ENCODE results near the gene GJA8. TPM values are rescaled to one million over a fixed set of nuclear protein-coding genes. Genes with fewer than 3 reads are reported as not detected.
"Not testable (repeated sequence)": the region's sequence is repeated elsewhere in the genome, so short reads cannot be mapped to it uniquely, and the experiment has no call there.

The GJA8 gene
- total RNA-seq, 2 donors from 2014 or later: not detected

- intact Hi-C loops (cut with DNase I): no loop called here
- no peak for DNase-seq (ENCODE audit: low spot score)
Measured at GRCh38 chr1:147919896-147920295, 17.3 kb downstream of the GJA8 start.

- intact Hi-C loops (cut with DNase I): no loop called here
- DNase-seq (ENCODE audit: low spot score): no peak
Measured at GRCh38 chr1:147924813-147925212, 22.2 kb downstream of the GJA8 start.

GRCh38 chr1:147927215-147927614 lies 24.6 kb downstream of the GJA8 start:
- intact Hi-C loops (cut with DNase I); DNase-seq (ENCODE audit: low spot score): not testable (repeated sequence)

- DNase-seq (ENCODE audit: low spot score); intact Hi-C loops (cut with DNase I): not testable (repeated sequence)
Measured at GRCh38 chr1:147927689-147928088, 25.1 kb downstream of the GJA8 start.

GRCh38 chr1:147928236-147929132 lies 25.9 kb downstream of the GJA8 start, which contains the start of gene GPR89B:
GPR89B (plus strand) TSS chr1:147928420; CDS start chr1:147928537, 117 bp downstream.
- DNase-seq (ENCODE audit: low spot score): peak; percentile 96
- intact Hi-C loops (cut with DNase I): not testable (repeated sequence)

GRCh38 chr1:147931137-147931536 lies 28.5 kb downstream of the GJA8 start:
- DNase-seq (ENCODE audit: low spot score); intact Hi-C loops (cut with DNase I): not testable (repeated sequence)

- intact Hi-C loops (cut with DNase I); DNase-seq (ENCODE audit: low spot score): not testable (repeated sequence)
Measured at GRCh38 chr1:147935296-147935695, 32.7 kb downstream of the GJA8 start.

GRCh38 chr1:147940456-147940855 lies 37.9 kb downstream of the GJA8 start:
- DNase-seq (ENCODE audit: low spot score); intact Hi-C loops (cut with DNase I): not testable (repeated sequence)

- intact Hi-C loops (cut with DNase I); DNase-seq (ENCODE audit: low spot score): not testable (repeated sequence)
Measured at GRCh38 chr1:147942563-147942962, 40.0 kb downstream of the GJA8 start.

- DNase-seq (ENCODE audit: low spot score); intact Hi-C loops (cut with DNase I): not testable (repeated sequence)
Measured at GRCh38 chr1:147949517-147949916, 46.9 kb downstream of the GJA8 start.

Other genes with a start within 250 kb of the GJA8 start
- gene ACP6, start 232.3 kb upstream of the GJA8 start, total RNA-seq: 1 to 10 TPM; 9.0 to 9.3 TPM
- 10 to 100 TPM; 16.3 to 18.8 TPM for gene GJA5, start 142.2 kb upstream of the GJA8 start, total RNA-seq
- gene GPR89B, start 25.6 kb downstream of the GJA8 start, total RNA-seq: 10 to 100 TPM in 1 of 2 donors, 1 to 10 TPM in 1; 8.5 to 11.3 TPM
- 1 to 10 TPM; 6.7 to 9.7 TPM for gene NBPF11, start 249.5 kb downstream of the GJA8 start, total RNA-seq

Measured in posterior vena cava (tissue), 2 donors.